Lower lobe of right lung (tissue), 2 donors: Measurements from ENCODE around the gene ATP13A2. TPM values are rescaled to one million over a fixed set of nuclear protein-coding genes. Genes with fewer than 3 reads are reported as not detected.

Experiments
- ATAC-seq, 2 donors: fragments of 200-7000 bp; cut with Tn5 transposase; one replicate each; pipeline ENCODE4 v1.9.1; 2020 to 2022; ENCODE audit warnings: mild to moderate bottlenecking in 2 of 2, moderate library complexity in 2 of 2
- DNase-seq: peaks from one replicate; pipeline ENCODE4 v3.0.0-alpha.2; 2020
- H3K27ac ChIP-seq: fragments of 200-600 bp; one replicate; pipeline ENCODE4 v1.8.0; 2022
- H3K27me3 ChIP-seq: fragments of 200-600 bp; one replicate; pipeline ENCODE4 v1.8.0; 2022; ENCODE audit warnings: low read depth
- H3K36me3 ChIP-seq: fragments of 200-600 bp; one replicate; pipeline ENCODE4 v1.8.0; 2022; ENCODE audit warnings: mild to moderate bottlenecking
- H3K4me1 ChIP-seq: fragments of 200-600 bp; one replicate; pipeline ENCODE4 v1.8.0; 2022
- H3K4me3 ChIP-seq: fragments of 200-600 bp; one replicate; pipeline ENCODE4 v1.8.0; 2022; ENCODE audit warnings: mild to moderate bottlenecking
- H3K9me3 ChIP-seq: fragments of 200-600 bp; one replicate; pipeline ENCODE4 v1.8.0; 2022
- CTCF ChIP-seq: fragments of 200-600 bp; IDR thresholded peaks from one replicate; pipeline ENCODE4 v1.8.0; 2022; ENCODE audit warnings: antibody characterized with exemption, mild to moderate bottlenecking
- intact Hi-C: fragments of 100-400 bp; cut with DNase I; formaldehyde crosslinking; loops from one replicate; pipeline ENCODE4 v1.11.0; 2022
- total RNA-seq: library from RNA; stranded (reverse); fragmentation: NEBNext Ultra II Directional; extraction: Animal tissue kit (Norgen Biotek cat#: 25700); gene quantifications from one replicate; pipeline ENCODE4 v1.2.1, GENCODE V29; 2021
- donor health status: DM: no; HTN: yes; CAD: no; lungs with severe emphysema.

The ATP13A2 gene
- total RNA-seq, 1 donor from 2014 or later, result 39.9 TPM

- DNase-seq (no peak), ATAC-seq (no peak)
Measured at GRCh38 chr1:17056551-17056950, 44.8 kb upstream of the ATP13A2 start.

GRCh38 chr1:17055801-17056200 lies 44.1 kb upstream of the ATP13A2 start:
- DNase-seq (no peak), ATAC-seq (no peak)
- H3K36me3 ChIP-seq, result peaks cover 9% of the 10 kb centered on the region
- H3K4me3 ChIP-seq, result no peak overlapping the region
- no peak for TF ChIP-seq CTCF
- intact Hi-C loops, result no loop called here
- H3K27ac ChIP-seq, result no peak overlapping the region
- H3K4me1 ChIP-seq, result peaks cover 24% of the 10 kb centered on the region
- no peaks in the 10 kb centered on the region for H3K9me3 ChIP-seq
- no peaks in the 10 kb centered on the region for H3K27me3 ChIP-seq

More at GRCh38 chr1:17056551-17056950, 44.8 kb upstream of the ATP13A2 start:
- H3K9me3 ChIP-seq, result no peaks in the 10 kb centered on the region
- TF ChIP-seq CTCF, result no peak
- H3K4me1 ChIP-seq, result peaks cover 24% of the 10 kb centered on the region
- no peaks in the 10 kb centered on the region for H3K27me3 ChIP-seq
- intact Hi-C loops, result no loop called here
- no peak overlapping the region for H3K4me3 ChIP-seq
- H3K36me3 ChIP-seq, result peaks cover 1% of the 10 kb centered on the region
- H3K27ac ChIP-seq, result no peak overlapping the region

GRCh38 chr1:17053685-17054410 lies 42.1 kb upstream of the ATP13A2 start, which contains the start of gene SDHB:
SDHB (minus strand) TSS chr1:17054032; CDS start chr1:17054019, 13 bp downstream.
- H3K4me1 ChIP-seq, result peaks cover 19% of the 10 kb centered on the region
- peak within 1 kb of the TSS; percentile 84 for H3K27ac ChIP-seq
- no peak for TF ChIP-seq CTCF
- DNase-seq (peak; percentile 99), ATAC-seq (peak; percentile 99)
- H3K4me3 ChIP-seq, result peak within 1 kb of the TSS; percentile 69
- intact Hi-C loops, result no loop called here
- no peaks in the 10 kb centered on the region for H3K9me3 ChIP-seq
- H3K36me3 ChIP-seq, result peaks cover 28% of the 10 kb centered on the region
- H3K27me3 ChIP-seq, result no peaks in the 10 kb centered on the region

DNA sequence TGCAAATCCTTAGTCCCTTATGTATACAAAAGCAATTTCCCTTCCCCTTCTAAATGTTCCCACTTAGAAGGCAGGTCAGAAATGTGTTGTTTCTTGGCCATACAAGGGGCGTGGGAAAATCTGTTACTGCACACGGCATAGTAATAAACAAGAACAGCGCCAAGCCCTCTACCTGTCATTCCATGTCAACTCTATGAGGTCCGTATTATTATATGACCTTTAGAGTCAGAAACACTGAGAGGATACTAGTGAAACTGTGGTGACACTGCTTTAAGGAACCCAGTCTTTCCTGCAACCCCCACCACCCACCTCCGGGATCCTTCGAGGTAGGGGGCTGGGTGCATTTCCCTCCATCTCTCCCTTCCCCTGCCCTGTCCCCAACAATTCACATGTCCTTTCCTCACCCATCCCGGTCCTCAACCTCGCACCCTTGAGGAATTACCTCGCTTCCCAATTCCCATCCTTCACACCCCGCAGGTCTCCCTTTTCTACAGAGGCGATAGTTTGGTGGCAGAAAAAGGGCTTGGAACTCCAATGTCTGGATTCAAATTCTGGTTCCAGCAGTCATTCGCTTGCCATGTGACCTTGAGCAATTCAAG lies 41.5 kb upstream of the ATP13A2 start:
- intact Hi-C loops, result no loop called here

DNA sequence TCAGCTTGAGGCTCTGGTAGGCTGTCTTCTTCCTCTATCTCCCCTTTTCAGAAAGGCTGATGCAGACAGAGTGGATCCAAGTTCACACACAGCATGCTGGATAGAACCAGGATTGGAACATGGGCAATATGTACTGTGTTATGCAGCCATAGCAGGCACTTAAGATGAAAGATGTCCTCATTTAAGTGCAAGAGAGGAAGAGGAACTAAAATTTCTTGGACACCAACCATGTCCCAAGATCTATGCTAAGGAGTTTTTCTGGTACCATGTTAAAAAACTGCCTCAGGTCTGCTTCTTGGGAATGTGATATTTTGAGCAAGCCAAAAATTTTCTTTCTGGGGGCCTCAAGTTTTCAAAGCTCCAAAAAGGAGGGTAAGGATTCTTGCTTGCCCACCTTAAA lies 40.9 kb upstream of the ATP13A2 start:
- Histone ChIP-seq H3K27me3 (no peaks in the 10 kb centered on the region), H3K9me3 (no peaks in the 10 kb centered on the region), H3K4me1 (peaks cover 19% of the 10 kb centered on the region), H3K27ac (peak overlapping the region; percentile 84), H3K4me3 (peak overlapping the region; percentile 69), H3K36me3 (peaks cover 31% of the 10 kb centered on the region)
- TF ChIP-seq CTCF, result no peak
- no peak for ATAC-seq
- intact Hi-C loops, result no loop called here
- DNase-seq, result no peak

More for the DNA sequence above, 41.5 kb upstream of the ATP13A2 start:
- Histone ChIP-seq H3K27me3 (no peaks in the 10 kb centered on the region), H3K36me3 (peaks cover 31% of the 10 kb centered on the region), H3K9me3 (no peaks in the 10 kb centered on the region), H3K4me3 (peak overlapping the region; percentile 69), H3K4me1 (peaks cover 19% of the 10 kb centered on the region), H3K27ac (peak overlapping the region; percentile 84)
- DNase-seq (no peak), ATAC-seq (no peak)
- no peak for TF ChIP-seq CTCF
